Fibroblast of skin of right quadriceps (primary cell): ENCODE results near the gene CYBA.

Source experiments
- DNase-seq: peaks from one replicate; pipeline ENCODE4 v3.0.0-alpha.2; 2013

CYBA gene

DNA sequence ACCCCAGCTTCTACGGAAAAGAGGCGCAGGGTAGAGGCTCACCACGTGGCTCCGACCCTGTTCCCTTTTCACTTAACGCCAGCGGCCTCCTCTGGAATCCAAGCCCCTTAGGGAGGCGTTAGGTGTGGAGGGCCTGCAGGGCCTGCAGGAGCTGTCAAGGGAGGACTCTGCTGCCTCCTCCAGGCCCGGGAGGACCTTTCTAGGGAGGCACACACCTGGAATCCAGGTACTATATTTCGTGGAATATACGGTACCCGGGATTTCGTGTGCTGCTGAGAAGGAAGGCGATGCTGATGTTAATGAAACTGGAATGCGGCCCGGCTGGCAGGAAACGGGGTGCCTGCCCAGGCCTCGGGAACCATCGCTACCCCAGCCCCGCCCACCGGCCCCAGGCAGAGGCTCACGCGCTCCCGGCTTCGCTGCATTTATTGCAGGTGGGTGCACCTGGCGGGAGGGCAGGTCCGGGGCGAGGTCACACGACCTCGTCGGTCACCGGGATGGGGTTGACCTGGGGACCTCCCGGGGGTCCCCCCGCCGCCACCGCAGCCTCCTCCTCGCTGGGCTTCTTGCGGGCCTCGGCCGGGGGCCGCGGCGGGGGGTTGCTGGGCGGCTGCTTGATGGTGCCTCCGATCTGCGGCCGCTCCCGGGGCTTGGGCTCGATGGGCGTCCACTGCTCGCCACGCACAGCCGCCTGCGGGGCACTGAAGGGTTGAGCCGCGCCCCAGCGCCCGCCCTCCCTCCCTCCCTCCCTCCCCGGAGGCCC, 7.8 kb downstream of the CYBA start:
- DNase-seq, result no peak

DNA sequence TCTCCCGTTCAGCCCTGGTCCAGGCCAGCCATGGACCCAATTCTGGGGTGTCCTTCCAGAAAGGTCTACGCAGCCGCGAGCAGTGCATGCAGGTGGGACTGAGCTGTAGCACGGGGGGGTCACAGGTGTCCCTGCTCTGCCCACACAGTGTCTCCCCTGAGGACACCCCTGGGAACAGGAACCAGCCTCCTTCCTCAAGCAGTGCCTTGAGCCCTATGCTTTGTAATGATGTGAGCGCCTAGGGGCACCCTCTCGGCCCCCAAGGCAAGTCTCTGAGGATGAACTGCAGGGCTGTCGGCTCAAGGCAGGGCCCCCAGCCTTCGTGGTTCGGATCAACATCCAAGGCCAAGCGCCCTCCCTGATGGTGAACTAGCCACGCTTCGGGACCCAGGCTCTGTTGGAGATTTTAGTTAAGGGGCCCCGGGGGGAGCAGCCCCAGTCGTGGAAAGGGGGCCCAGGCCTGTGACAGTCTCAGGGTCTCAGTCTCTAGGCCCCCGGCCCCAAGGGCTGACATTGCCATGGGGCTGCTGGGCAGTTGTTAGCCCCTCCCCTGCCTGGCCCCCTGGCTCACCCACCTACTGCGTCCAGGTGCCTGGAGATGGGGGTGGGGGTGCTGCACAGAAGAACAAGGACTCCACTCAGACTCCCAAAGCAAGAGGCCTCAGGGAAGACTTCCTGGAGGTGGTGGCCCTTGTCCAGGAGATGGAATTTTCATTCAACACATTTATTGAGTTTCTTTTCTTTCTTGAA, 10.2 kb downstream of the CYBA start:
- DNase-seq, result no peak

DNA sequence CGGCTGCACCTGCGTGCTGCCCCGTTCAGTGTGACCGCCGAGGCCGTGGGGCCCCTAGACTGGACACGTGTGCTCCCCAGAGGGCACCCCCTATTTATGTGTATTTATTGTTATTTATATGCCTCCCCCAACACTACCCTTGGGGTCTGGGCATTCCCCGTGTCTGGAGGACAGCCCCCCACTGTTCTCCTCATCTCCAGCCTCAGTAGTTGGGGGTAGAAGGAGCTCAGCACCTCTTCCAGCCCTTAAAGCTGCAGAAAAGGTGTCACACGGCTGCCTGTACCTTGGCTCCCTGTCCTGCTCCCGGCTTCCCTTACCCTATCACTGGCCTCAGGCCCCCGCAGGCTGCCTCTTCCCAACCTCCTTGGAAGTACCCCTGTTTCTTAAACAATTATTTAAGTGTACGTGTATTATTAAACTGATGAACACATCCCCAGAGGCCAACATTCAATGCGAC, 10.8 kb downstream of the CYBA start:
- no peak for DNase-seq

DNA sequence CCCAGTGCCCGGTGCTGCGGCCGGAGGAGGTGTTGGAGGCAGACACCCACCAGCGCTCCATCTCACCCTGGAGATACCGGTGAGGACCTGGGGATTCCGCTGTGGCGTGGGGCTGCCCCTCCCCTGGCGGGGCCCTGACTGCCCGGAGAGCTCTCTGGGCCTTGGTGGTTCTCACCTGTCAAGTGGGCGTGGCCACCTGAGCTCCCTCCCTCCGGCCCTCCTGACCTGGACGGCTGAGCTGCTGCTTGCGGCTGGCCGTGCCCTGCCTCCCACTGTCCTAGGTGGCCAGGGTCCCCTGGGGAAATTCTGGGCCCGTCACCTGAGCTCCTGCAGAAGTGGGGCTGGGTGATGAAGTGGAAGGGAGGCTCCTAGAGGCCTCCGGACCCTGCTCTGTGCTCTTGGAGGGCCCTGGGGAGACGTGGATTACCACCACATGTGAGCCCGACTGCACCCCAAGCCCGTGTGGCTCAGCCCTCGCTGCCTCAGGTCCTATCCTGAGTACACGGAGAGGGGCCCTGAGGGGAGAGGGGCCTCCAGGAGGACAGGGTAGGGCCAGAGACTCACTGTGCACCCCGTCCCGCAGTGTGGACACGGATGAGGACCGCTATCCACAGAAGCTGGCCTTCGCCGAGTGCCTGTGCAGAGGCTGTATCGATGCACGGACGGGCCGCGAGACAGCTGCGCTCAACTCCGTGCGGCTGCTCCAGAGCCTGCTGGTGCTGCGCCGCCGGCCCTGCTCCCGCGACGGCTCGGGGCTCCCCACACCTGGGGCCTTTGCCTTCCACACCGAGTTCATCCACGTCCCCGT, 11.4 kb downstream of the CYBA start:
- DNase-seq, result no peak

DNA sequence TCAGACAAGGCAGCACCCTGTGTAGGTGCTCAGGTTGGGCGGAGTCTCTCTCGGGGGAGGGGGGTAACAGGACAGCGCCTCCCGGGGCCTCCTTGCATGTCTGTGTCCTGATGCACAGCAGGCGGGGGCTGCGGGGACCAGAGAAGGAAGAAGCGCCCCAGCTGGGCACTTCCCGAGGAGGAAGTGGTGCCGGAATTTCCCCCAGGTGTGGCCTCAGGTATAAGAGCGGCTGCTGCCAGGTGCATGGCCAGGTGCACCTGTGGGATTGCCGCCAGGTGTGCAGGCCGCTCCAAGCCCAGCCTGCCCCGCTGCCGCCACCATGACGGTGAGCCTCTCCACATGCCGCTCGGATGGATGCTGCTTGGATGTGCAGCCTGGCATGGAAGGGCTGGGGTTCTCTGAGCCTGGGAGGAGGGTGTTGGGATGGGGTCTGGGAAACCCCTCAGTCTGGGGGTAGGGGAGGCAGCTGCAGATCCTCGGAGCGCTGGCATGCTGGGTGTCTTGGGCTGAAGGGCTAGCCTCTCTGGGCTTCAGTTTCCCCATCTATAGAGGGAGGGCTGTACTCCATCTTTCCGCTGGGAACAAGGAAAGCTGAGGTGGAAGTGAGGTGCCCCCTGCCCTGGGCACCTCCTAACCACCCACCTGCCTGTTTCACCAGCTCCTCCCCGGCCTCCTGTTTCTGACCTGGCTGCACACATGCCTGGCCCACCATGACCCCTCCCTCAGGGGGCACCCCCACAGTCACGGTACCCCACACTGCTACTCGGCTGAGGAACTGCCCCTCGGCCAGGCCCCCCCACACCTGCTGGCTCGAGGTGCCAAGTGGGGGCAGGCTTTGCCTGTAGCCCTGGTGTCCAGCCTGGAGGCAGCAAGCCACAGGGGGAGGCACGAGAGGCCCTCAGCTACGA, 12.3 kb downstream of the CYBA start, which contains the start of gene IL17C:
Gene IL17C (plus strand): TSS at position 250 of the 908 bp plus-strand sequence. CDS start 70 bp downstream, at position 320.
- DNase-seq, result no peak

DNA sequence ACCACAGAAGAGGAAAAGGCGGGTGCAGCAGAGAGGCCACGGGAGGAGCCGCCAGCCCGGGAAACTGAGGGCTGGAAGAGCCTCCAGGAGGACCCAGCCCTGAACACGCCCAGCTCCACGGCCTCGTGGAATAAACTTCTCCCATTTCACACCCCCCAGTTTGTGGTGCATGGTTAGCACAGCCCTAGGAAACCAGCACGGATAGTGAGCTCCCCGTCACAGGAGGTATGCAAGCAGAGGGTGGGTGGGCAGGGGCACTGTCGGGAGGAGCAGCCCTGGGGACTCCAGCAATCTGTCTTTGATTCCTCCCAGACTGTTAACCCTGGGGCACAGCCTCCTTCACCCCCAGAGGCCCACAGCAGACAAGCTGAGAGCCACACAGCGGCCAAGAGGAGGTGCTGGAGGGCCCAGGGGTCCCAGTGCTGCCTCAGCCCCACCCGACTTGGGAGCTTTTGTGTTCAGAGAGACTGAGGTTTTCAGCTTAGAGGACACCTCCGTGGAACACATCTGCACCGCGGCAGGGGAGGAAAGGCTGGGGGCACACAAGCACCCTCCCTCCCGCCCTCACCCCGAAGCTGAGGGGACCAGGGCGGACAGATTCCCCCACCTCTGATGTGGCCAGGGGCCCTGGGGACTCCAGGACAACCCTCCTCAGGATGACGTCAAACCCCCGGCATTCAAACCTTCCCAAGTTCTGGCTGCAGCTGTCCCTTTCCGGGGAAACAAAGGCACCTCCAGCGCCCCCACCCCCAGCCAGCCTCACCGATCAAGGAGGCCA, 14.2 kb downstream of the CYBA start:
- DNase-seq, result no peak

DNA sequence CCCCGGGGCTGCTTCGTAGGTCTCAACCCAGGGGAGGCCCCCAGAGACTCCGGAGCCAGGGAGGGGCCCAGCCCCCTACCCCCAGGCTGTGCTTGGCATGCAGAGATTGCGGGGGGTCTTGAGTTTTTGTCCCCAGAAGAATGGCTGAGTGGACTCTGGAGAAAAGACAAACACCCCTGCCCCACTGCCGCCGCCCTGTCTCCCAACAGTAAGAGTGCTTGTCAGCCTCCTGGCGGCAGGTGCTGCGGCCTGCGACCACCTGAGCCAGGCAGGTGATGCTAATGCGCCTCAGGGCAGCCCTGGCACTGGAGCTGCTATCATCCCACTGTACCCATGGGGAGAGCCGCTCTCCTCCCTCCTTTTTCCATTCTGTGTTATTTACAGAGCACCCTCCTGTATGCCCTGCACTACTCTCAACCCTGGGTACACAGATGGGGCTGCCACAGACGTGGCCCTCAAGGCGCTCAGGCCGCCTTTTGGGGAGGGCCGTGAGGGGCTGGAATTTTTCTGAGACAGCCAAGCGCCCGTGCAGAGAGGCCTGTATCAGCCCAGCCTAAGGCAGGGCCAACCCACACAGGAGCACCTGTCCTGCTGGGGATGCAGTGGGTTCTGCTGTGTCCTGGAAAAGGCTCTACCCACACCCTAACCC, 15.1 kb downstream of the CYBA start:
- no peak for DNase-seq

DNA sequence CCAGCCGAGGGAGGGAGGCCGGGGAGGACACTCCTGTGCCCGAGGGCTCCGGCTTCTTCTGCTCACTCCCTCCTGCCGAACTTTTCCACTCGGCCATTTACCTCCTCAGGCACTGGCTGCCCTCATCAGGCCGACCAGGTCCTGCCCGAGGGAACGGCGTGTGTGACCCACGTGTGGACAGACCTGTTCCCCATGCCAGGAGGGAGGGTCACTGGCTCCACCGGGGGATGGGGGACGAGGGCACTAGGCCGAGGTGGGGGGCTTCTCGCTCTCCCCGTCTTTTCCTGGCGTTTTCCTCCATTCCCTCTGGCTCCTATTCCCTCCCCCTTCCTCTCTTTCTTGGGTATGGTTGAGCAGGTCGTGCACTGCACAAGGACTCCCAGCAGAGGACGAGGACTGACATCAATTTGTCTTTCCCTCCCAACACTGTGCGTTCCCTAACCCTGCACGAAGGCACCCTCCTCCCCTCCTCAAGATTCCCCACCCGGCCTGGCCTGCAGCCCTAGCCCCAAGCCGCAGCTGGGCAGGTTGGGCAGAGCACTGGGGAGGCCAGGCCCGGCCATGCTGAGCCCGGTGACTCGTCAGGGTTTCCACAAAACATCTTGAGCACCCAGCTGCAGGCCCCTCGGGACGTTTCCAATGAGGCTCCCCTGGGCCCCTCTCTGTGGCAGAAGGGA, 15.7 kb downstream of the CYBA start:
- no peak for DNase-seq

DNA sequence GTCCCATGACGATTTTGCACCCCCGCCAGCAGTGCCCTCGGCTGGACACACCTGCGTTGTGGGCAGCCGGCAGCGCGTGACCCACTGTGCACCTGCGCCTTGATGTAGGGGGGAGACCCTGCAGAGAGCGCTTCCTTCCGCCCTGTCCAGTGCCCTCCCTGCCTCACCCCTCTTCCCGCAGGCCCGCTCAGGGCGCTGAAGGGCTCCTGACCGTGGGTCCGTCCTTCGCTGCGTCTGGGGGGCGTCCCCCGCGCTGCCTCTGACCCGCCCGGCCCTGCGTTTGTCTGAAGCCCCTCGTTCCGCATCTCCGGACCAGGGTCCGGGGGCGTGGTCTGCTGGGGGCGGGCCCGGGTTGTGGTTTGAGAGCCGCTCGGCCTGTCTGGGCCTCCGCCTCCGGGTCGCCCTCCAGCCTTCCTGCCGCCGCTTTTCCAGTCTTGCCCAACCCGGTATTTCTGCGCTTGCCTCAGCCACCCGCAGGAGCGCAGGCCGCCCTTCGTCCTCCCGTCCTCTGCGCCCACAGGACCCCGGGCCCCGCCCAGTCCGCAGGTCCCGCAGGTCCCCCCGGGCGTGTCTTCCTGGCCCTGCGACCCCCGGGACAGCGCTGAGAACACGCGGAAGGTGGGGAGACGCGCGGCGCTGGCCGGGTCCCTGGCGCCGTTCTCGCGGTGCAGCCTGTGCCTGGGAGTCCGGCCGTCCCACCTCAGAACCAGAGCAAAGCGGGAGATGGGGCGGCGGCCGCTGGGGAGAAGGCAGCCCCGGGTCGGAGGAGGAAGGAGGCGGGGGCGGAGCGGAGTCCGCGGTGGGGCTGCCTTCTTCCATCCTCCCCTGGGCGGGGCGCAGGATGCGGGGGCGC, 16.5 kb downstream of the CYBA start:
- peak; percentile 21 for DNase-seq

DNA sequence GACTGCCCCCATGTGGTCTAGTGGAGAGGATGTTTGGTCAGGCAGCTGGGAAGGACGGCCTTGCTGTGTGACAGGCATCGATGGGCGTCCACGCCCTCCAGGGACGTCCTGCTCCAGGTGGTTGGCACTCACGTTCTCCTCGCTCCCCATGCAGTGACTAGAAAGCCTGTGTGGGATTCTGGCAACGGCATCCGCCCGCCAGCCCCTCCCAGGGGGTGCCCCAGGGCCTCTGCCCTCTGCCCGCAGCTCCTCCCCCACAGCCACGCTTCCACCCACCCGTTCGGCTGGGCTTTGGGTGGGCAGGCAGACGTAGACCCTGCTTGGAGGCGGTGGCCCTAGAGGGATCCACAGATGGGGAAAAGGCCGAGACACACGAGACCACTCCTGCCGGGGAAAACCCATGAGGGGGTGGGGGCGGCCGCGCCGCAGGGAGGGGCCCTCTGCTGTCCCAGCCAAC, 17.1 kb downstream of the CYBA start:
- no peak for DNase-seq

DNA sequence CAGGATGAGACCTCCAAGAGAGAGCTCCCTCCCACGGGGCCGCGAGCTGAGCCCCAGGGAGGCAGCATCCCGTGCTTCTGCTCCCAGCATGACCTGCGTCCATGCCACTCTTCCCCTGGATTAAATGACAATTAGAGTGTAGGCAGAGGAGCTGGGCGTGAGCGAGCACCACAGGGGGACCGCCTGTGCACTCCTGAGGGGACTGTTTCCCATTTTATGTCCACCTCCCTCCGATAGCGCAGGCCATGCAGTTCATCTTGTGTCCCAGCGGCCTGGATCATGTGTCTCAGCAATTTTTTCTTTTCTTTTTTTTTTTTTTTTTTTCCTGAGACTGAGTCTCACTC, 18.3 kb downstream of the CYBA start:
- no peak for DNase-seq

DNA sequence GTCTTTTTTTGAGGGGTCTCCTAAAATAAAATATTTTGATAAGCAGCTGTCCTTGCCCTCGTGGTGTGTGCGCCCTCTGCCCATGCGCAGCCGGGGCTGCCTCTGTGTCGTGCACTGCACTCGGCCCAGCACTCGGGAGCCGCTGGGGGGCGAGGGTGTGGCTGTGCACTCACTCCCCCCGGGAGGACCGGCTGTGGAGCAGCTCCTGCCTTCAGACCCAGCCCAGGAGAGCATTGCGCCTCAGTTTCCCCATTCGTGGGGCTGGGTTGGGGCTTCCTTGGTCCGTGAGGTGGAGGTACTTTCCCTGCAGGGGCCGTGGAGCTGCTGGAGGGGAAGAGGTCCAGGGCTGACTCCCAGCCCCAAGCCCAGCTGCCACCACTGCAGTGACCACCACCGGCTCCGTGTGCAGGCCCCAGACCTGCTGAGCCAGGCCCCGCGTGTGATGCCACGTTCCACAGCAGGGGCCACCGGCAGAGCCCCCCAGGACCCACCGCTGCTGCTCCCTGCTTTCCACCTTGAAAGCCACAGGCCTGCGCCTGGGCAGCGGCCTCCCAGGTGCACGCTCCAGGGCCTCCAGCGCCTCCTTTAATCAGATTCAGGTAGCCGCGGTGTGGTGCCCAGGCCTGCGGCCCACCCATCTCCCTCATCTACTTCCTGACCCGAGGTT, 18.8 kb downstream of the CYBA start:
- DNase-seq, result no peak

DNA sequence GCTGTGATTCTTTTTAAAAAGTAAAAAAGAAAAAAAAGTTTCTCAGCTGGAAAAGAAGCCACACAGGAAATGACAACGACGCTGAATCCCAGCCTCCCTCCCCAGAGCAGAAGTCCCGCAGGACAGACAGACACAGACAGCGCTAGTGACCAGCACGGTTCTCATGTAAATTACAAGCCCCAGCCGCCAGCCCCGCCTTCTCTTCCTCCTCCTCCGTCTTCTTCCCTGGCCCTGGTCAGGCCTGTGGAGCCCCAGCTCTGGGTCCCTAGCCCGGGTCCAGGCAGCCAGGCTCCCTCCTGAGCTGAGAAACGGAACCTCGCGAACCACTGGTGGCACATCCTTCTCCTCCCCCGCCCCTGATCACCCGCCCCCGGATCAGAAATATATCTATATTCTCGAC, 19.5 kb downstream of the CYBA start:
- no peak for DNase-seq

DNA sequence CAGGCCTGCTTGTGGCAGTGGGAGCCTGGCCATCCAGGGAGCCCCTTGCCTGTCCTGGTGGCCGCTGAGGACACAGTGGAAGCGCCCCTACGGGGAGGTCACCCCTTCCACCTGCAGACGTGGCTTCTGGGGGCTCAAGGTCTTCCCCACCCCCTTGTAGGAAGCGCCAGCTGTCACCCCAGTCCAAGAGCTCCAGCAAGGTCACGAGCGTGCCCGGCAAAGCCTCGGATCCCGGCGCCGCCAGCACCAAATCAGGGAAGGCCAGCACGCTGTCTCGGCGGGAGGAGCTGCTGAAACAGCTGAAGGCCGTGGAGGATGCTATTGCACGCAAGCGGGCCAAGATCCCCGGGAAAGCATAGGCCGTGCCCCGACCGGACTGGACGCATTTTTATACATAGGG, 19.9 kb downstream of the CYBA start:
- DNase-seq, result no peak

DNA sequence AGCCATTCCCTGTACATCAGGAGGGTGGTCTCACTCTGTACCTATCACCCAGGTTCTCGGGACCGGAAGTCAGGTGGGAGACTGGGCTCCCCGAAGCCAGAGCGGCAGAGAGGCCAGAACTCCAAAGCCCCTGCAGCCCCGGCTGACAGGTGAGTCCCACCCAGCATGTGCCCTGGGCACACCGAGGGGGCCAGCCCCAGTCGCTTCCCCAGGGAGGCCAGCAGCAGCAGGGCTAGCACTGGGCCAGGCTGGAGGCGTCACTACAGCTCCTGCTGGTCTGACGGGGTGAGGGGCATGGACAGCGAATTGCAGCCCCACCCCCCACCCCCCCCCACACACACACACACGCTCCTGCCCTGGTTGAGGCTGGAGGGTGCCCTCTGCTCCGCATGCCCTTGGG, 20.4 kb downstream of the CYBA start:
- no peak for DNase-seq

DNA sequence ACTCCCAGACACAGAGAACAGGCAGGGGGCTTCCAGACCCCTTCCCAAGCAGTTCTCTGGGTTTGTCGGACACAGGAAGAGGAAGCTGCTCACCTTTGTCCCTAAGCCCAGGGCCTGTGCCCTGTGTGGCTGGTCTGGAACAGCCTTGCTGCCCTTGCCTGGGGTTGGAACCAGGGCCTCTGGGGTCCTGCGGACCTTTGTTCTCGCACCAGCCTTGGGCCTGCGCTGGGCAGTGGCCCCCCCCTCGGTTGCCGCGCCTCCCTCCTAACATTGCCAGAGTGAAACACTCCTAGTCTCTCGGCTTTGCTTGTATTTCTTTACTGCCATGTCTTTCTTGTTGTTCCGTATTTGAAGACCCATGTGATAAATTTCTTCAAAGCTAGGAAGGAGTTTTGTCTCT, 21.0 kb downstream of the CYBA start:
- DNase-seq, result no peak

DNA sequence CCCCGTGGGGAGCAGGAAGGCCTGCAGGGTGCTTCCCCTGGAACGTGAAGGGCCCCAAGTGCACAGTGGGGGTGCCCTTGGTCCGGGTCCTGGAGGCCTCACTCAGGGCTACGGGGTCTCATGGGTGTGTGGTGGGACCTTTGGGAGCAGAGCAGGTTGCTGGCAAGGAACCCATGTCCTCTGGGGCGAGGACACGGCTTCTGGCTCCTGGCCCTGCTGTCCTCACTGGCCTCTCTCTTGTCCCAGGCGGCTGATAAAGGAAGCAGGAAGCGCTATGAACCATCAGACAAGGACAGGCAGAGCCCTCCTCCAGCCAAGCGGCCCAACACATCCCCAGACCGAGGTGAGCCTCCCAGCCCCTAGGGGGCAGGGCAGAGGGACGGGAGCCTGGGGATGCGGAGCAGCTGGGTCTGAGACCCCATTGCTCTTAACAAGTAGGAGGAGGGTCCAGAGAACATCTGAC, 22.3 kb downstream of the CYBA start:
- DNase-seq, result no peak

DNA sequence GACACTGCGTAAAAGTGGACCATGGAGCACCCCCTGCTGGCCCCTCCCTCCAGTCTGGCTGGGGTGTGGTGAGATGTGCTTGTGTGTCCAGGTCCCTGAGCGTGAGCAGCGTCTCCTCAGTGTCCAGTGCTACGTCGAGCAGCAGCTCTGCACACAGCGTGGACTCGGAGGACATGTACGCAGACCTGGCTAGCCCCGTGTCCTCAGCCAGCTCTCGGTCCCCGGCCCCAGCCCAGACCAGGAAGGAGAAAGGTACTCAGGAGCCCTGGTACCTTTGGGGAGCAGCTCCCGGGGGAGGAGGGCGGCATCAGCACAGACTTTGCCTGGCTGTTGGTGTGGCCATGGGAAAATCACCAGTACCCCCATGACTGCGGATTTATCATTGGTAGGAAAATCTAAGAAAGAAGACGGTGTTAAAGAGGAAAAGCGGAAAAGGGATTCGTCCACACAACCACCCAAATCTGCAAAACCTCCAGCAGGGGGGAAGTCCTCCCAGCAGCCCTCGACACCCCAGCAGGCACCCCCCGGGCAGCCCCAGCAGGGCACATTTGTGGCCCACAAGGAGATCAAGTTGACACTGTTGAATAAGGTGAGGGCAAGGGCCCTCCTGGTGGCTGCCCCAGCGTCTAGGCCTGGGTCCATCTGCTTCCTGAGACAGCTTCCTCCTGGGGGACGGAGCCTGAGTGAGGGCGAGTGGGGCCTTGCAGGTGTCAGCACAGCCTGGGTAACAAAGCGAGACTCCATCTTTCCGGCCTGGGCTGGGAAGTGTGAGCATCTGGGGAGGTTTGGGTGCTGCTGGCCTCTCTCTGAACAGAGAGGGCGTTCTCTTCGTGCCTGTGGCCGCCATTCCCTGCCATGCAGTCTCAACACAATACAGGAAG, 23.1 kb downstream of the CYBA start:
- DNase-seq, result no peak
